Adrenal gland (tissue), 12 donors: Measurements from ENCODE around the gene FBXW5. TPM values are rescaled to one million over a fixed set of nuclear protein-coding genes. Genes with fewer than 3 reads are reported as not detected.

Source experiments
- DNase-seq, 7 donors: peaks; one replicate each; pipeline ENCODE4 v3.0.0-alpha.2; 2019 to 2020
- H3K27ac ChIP-seq, 5 donors: fragments of 200-600 bp; sonication (generic) in 4 of 5; 1 replicate in 3 of 5; 2 replicates in 2 of 5; pipeline versions ENCODE4 v1.5.1 to v1.8.0; 2016 to 2020; ENCODE audit warnings: mild to moderate bottlenecking in 1 of 5
- H3K27me3 ChIP-seq: fragments of 200-600 bp; 2 replicates; pipeline ENCODE4 v1.8.0; 2021
- H3K36me3 ChIP-seq, 2 donors: fragments of 200-600 bp; replicated peaks in 1 of 2; 1 replicate in 1 of 2; 2 replicates in 1 of 2; pipeline versions ENCODE4 v1.5.1 to v1.8.0; 2018 to 2022
- H3K4me1 ChIP-seq, 2 donors: fragments of 200-600 bp; replicated peaks in 1 of 2; 1 replicate in 1 of 2; 2 replicates in 1 of 2; pipeline versions ENCODE4 v1.5.1 to v1.8.0; 2018 to 2021
- H3K4me3 ChIP-seq, 4 donors: fragments of 200-600 bp; sonication (generic) in 3 of 4; one replicate each; pipeline ENCODE4 v1.5.1; 2016 to 2018
- H3K9me3 ChIP-seq, 3 donors: fragments of 200-600 bp; sonication (generic) in 1 of 3; replicated peaks in 1 of 3; 1 replicate in 2 of 3; 2 replicates in 1 of 3; pipeline versions ENCODE4 v1.5.1 to v1.8.0; 2016 to 2021
- CTCF ChIP-seq, 6 experiments: fragments of 450-650 bp in 4 of 6; fragments of 200-600 bp in 2 of 6; sonication (generic) in 1 of 6; IDR thresholded peaks; 1 replicate in 5 of 6; 2 replicates in 1 of 6; pipeline versions ENCODE4 v1.5.1 to v1.8.0; 2016 to 2021; ENCODE audit warnings: antibody characterized with exemption in 6 of 6, mild to moderate bottlenecking in 2 of 6, moderate library complexity in 1 of 6
- POLR2A ChIP-seq, 2 donors: fragments of 450-650 bp; IDR thresholded peaks; one replicate each; pipeline ENCODE4 v1.6.1; 2017; ENCODE audit warnings: antibody characterized with exemption in 2 of 2, mild to moderate bottlenecking in 2 of 2, moderate library complexity in 1 of 2
- WGBS, 4 donors: extraction: QIAGEN DNeasy Blood & Tissue Kit in 2 of 4; methylation state at CpG; one replicate each; pipeline versions ENCODE4 v1.1.5 to v1.1.7; 2013 to 2017; 5-methylcytosine and 5-hydroxymethylcytosine counted together
- intact Hi-C, 2 donors: fragments of 100-400 bp; cut with DNase I; formaldehyde crosslinking; loops; one replicate each; pipeline versions ENCODE4 v1.14.1 to v1.15.0; 2022 to 2023
- polyA plus RNA-seq, 3 donors: library from polyadenylated mRNA; stranded (reverse); fragments of 200-250 nt in 2 of 3; fragments of 350-450 nt in 1 of 3; fragmentation: Illumina TruSeq in 1 of 3; extraction: RNeasy Lipid Tissue Mini Kit (QIAGEN cat#74804) in 1 of 3; gene quantifications; one replicate each; pipeline ENCODE4 v1.2.3, GENCODE V29; 2013 to 2014
- total RNA-seq, 9 donors: library from RNA; depleted of rRNA in 4 of 9; stranded (reverse); fragments of >200 nt in 4 of 9; fragments of 120-200 nt in 1 of 9; fragmentation: NEBNext Ultra II Directional in 1 of 9; extraction: Animal tissue kit (Norgen Biotek cat#: 25700) in 1 of 9; gene quantifications; one replicate each; pipeline versions ENCODE4 v1.1.0 to v1.2.4, GENCODE V29; 2013 to 2023
- donor health status: healthy with polysubstance abuse.
- donor health status: Bipolar disorder and iron deficiency.
- donor health status: DM: yes; HTN: yes; CAD: no.
- donor health status: DM: no; HTN: no; CAD: no.
- donor health status: DM: no; HTN: no; CAD: no.
- donor health status: DM: yes; HTN: yes; CAD: no.

Gene FBXW5
- total and polyA plus RNA-seq, 12 donors, result 19.2 to 257 (median 139) TPM

GRCh38 chr9:136970361-136970760 lies 25.8 kb upstream of the FBXW5 start:
- no peak overlapping the region for H3K27ac ChIP-seq
- WGBS, 4 donors, result 79 to 84% (median 81%) methylated on average over 2 to 11 of the region's 11 CpGs
- peaks cover 0 to 12% of the 10 kb centered on the region in 2 donors for H3K4me1 ChIP-seq
- H3K36me3 ChIP-seq, result no peaks in the 10 kb centered on the region
- no peak for DNase-seq
- no peak overlapping the region for H3K4me3 ChIP-seq
- TF ChIP-seq POLR2A (IDR thresholded peaks at IDR 0.05) (no peak), CTCF (IDR thresholded peaks at IDR 0.05) (no peak)
- intact Hi-C loops, result no loop called here
- H3K9me3 ChIP-seq, result no peaks in the 10 kb centered on the region
- no peaks in the 10 kb centered on the region for H3K27me3 ChIP-seq

GRCh38 chr9:136969774-136970173 lies 25.2 kb upstream of the FBXW5 start:
- no peak overlapping the region for H3K27ac ChIP-seq
- 74 to 83% (median 81%) methylated on average over 2 to 5 of the region's 5 CpGs for WGBS, 4 donors
- no peaks in the 10 kb centered on the region for H3K27me3 ChIP-seq
- H3K4me1 ChIP-seq, result peaks cover 0 to 9% of the 10 kb centered on the region in 2 donors
- no peak overlapping the region for H3K4me3 ChIP-seq
- no peak for DNase-seq
- H3K9me3 ChIP-seq, result no peaks in the 10 kb centered on the region
- intact Hi-C loops, result no loop called here
- TF ChIP-seq CTCF (IDR thresholded peaks at IDR 0.05), result no peak
- TF ChIP-seq POLR2A (IDR thresholded peaks at IDR 0.05), result no peak
- H3K36me3 ChIP-seq, result no peaks in the 10 kb centered on the region

GRCh38 chr9:136969150-136969549 lies 24.6 kb upstream of the FBXW5 start:
- H3K4me1 ChIP-seq, result peaks cover 0 to 8% of the 10 kb centered on the region in 2 donors
- H3K36me3 ChIP-seq, result no peaks in the 10 kb centered on the region
- H3K27me3 ChIP-seq, result no peaks in the 10 kb centered on the region
- no peaks in the 10 kb centered on the region for H3K9me3 ChIP-seq
- DNase-seq, result no peak
- no peak for TF ChIP-seq CTCF (IDR thresholded peaks at IDR 0.05)
- TF ChIP-seq POLR2A (IDR thresholded peaks at IDR 0.05), result no peak
- WGBS, 4 donors, result 75 to 93% (median 85%) methylated on average over 3 to 17 of the region's 17 CpGs
- no peak overlapping the region for H3K4me3 ChIP-seq
- H3K27ac ChIP-seq, result no peak overlapping the region
- intact Hi-C loops, result no loop called here

- 74 to 80% (median 75%) methylated on average over 7 to 17 of the region's 17 CpGs for WGBS, 4 donors
- intact Hi-C loops, result no loop called here
- Histone ChIP-seq H3K36me3 (no peaks in the 10 kb centered on the region), H3K4me3 (no peak overlapping the region), H3K9me3 (no peaks in the 10 kb centered on the region), H3K27me3 (no peaks in the 10 kb centered on the region), H3K27ac (no peak overlapping the region), H3K4me1 (peaks cover 0 to 8% of the 10 kb centered on the region in 2 donors)
- no peak for DNase-seq
- TF ChIP-seq CTCF (IDR thresholded peaks at IDR 0.05) (no peak), POLR2A (IDR thresholded peaks at IDR 0.05) (no peak)
These were observed 24.0 kb upstream of the FBXW5 start for GRCh38 chr9:136968333-136969127.
